HEK293T (cell line): ENCODE results near the gene XIRP1.

Source experiments
- CTCF ChIA-PET: fragments of 350-600 bp; formaldehyde crosslinking; extraction: SDS; loops from one replicate; lab custom pipeline; 2021; ENCODE audit warnings: antibody characterized with exemption, inconsistent platforms; lab: Yijun Ruan, JAX
- POLR2A ChIA-PET: fragments of 350-600 bp; formaldehyde crosslinking; extraction: SDS; loops from one replicate; lab custom pipeline; 2020; ENCODE audit warnings: antibody characterized with exemption, inconsistent platforms; lab: Yijun Ruan, JAX
- DNase-seq: peaks from one replicate; pipeline ENCODE4 v3.0.0; 2012; ENCODE audit warnings: mixed read lengths; ENCODE audit errors: extremely low spot score
- ARNT ChIP-seq: fragments of 450-650 bp; IDR thresholded peaks from 2 replicates; pipeline ENCODE4 v1.6.1; 2017; ENCODE audit warnings: mild to moderate bottlenecking
- BHLHE40 ChIP-seq: fragments of 450-650 bp; IDR thresholded peaks from 2 replicates; pipeline ENCODE4 v1.6.1; 2016; ENCODE audit warnings: mild to moderate bottlenecking, moderate library complexity, borderline replicate concordance
- CTBP1 ChIP-seq: fragments of 450-650 bp; IDR thresholded peaks from 2 replicates; pipeline ENCODE4 v1.6.1; 2016; ENCODE audit warnings: borderline replicate concordance
- ELF4 ChIP-seq: fragments of 450-650 bp; IDR thresholded peaks from 2 replicates; pipeline ENCODE4 v1.6.1; 2017; ENCODE audit warnings: antibody characterized with exemption
- FOXA1 ChIP-seq: fragments of 450-650 bp; IDR thresholded peaks from 2 replicates; pipeline ENCODE4 v1.6.1; 2016; ENCODE audit warnings: mild to moderate bottlenecking
- FOXK2 ChIP-seq: fragments of 450-650 bp; IDR thresholded peaks from 2 replicates; pipeline ENCODE4 v1.6.1; 2016; ENCODE audit warnings: mild to moderate bottlenecking
- FOXM1 ChIP-seq: fragments of 450-650 bp; IDR thresholded peaks from 2 replicates; pipeline ENCODE4 v1.6.1; 2017; ENCODE audit warnings: mild to moderate bottlenecking, borderline replicate concordance
- HDGF ChIP-seq: fragments of 450-650 bp; IDR thresholded peaks from 2 replicates; pipeline ENCODE4 v1.6.1; 2017; ENCODE audit warnings: antibody characterized with exemption, borderline replicate concordance
- L3MBTL2 ChIP-seq: fragments of 450-650 bp; conservative IDR thresholded peaks from 2 replicates; pipeline ENCODE4 v1.6.1; 2016; ENCODE audit warnings: mild to moderate bottlenecking
- LEF1 ChIP-seq: fragments of 450-650 bp; IDR thresholded peaks from 2 replicates; pipeline ENCODE4 v1.6.1; 2017; ENCODE audit warnings: mild to moderate bottlenecking, borderline replicate concordance
- NFRKB ChIP-seq: fragments of 450-650 bp; IDR thresholded peaks from 2 replicates; pipeline ENCODE4 v1.6.1; 2016; ENCODE audit warnings: mild to moderate bottlenecking, moderate library complexity
- SP1 ChIP-seq: fragments of 450-650 bp; IDR thresholded peaks from 2 replicates; pipeline ENCODE4 v1.6.1; 2017
- SUZ12 ChIP-seq: fragments of 450-650 bp; IDR thresholded peaks from 2 replicates; pipeline ENCODE4 v1.6.1; 2016; ENCODE audit warnings: mild to moderate bottlenecking
- TARDBP ChIP-seq: fragments of 450-650 bp; IDR thresholded peaks from 2 replicates; pipeline ENCODE4 v1.6.1; 2016
- ZNF384 ChIP-seq: fragments of 450-650 bp; IDR thresholded peaks from 2 replicates; pipeline ENCODE4 v1.6.1; 2016
- TF ChIP-seq, protein P1 (sequence below): fragments of 450-650 bp; IDR thresholded peaks from 2 replicates; pipeline ENCODE4 v1.6.1; 2016

XIRP1 gene

GRCh38 chr3:39196671-39197356 is 4.4 kb upstream of the XIRP1 start:
- TF ChIP-seq, protein P1, sequence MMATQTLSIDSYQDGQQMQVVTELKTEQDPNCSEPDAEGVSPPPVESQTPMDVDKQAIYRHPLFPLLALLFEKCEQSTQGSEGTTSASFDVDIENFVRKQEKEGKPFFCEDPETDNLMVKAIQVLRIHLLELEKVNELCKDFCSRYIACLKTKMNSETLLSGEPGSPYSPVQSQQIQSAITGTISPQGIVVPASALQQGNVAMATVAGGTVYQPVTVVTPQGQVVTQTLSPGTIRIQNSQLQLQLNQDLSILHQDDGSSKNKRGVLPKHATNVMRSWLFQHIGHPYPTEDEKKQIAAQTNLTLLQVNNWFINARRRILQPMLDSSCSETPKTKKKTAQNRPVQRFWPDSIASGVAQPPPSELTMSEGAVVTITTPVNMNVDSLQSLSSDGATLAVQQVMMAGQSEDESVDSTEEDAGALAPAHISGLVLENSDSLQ = no peak
- no peak for TF ChIP-seq CTBP1
- TF ChIP-seq L3MBTL2 = no peak
- TF ChIP-seq LEF1 = no peak
- TF ChIP-seq HDGF = no peak
- no peak for TF ChIP-seq FOXK2
- no peak for TF ChIP-seq SUZ12
- TF ChIP-seq SP1 = no peak
- TF ChIP-seq NFRKB = no peak
- TF ChIP-seq BHLHE40 = no peak
- no peak for TF ChIP-seq FOXA1
- TF ChIP-seq FOXM1 = no peak
- no peak for TF ChIP-seq ZNF384
- no peak for TF ChIP-seq ARNT
- TF ChIP-seq ELF4 = no peak
- no peak for TF ChIP-seq TARDBP
- CTCF ChIA-PET = interaction anchor here (0.6 to 2.2 kb wide), 4 partner anchors 70 to 95 kb away, joined by 3 to 11 read pairs (median 8); no protein-coding TSS in a partner anchor
- DNase-seq = no peak
- POLR2A ChIA-PET = interaction anchor here (1.1 kb wide), 1 partner anchor 19 kb away, joined by 4 read pairs; no protein-coding TSS in a partner anchor

DNA sequence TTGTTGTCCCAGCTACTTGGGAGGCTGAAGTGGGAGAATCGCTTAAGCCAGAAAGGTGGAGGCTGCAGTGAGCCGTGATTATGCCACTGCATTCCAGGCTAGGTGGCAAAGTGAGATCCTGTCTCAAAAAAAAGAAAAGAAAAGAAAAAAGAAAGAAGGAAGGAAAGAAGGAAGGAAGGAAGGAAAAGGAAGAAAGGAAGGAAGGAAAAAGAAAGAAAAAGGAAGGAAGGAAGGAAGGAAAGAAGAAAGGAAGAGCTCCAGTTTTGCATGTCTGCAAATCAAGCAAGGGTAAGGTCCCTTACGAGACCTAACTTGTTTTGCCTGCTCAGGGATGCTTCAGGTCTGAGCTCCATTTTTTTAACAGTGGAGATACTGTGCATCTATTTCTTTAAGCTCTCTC is 3.6 kb upstream of the XIRP1 start:
- POLR2A ChIA-PET = interaction anchor here (1.1 kb wide), 1 partner anchor 18 kb away, joined by 4 read pairs; no protein-coding TSS in a partner anchor
- CTCF ChIA-PET = interaction anchor here (1.5 to 2.2 kb wide), 3 partner anchors 69 to 96 kb away, joined by 3 to 11 read pairs (median 11); no protein-coding TSS in a partner anchor
- TF ChIP-seq SP1 = no peak
- TF ChIP-seq HDGF = no peak
- TF ChIP-seq FOXK2 = no peak
- no peak for TF ChIP-seq CTBP1
- TF ChIP-seq NFRKB = no peak
- no peak for TF ChIP-seq ELF4
- no peak for TF ChIP-seq TARDBP
- no peak for TF ChIP-seq ZNF384
- TF ChIP-seq FOXA1 = no peak
- no peak for TF ChIP-seq BHLHE40
- TF ChIP-seq SUZ12 = no peak
- no peak for TF ChIP-seq LEF1
- no peak for TF ChIP-seq L3MBTL2
- TF ChIP-seq, protein P1 = no peak
- no peak for TF ChIP-seq FOXM1
- TF ChIP-seq ARNT = no peak
- no peak for DNase-seq

DNA sequence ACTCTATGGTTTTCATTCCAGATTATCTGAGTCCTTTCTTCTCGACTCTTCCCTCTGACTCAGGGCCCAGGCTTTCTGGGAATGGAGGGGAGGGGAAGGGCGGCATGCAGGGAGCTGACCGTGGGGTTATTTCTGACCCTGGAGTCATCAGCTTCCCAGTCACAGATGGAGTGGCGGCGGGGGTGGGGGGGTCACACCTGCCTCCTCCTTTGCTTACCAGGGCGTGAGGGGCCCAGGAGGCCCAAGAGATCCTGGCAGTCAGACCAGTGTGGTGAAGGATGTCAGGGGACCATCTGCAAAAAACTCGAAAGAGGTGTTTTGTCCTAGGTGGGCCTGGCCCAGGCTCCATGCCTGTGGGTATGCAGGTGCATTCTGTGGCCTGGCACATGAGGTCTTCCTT is 996 bp upstream of the XIRP1 start:
- ChIA-PET CTCF (interaction anchor here (1.2 to 6.0 kb wide), 2 partner anchors 67 to 94 kb away, joined by 3 to 87 read pairs; no protein-coding TSS in a partner anchor), POLR2A (no interaction called here)
- TF ChIP-seq SUZ12 (no peak), HDGF (no peak), ELF4 (no peak), NFRKB (no peak), CTBP1 (no peak), FOXA1 (no peak), BHLHE40 (no peak), FOXM1 (no peak), ZNF384 (no peak), FOXK2 (no peak), ARNT (no peak), SP1 (no peak), L3MBTL2 (no peak), TARDBP (no peak), LEF1 (no peak)
- TF ChIP-seq, protein P1 = no peak
- DNase-seq = no peak

GRCh38 chr3:39191773-39192172 is 622 bp downstream of the XIRP1 start:
- ChIA-PET POLR2A (interaction anchor here (0.9 to 1.2 kb wide), 2 partner anchors 14 to 96 kb away, joined by 3 read pairs; no protein-coding TSS in a partner anchor), CTCF (interaction anchor here (0.8 to 6.0 kb wide), 4 partner anchors 16 to 100 kb away, joined by 4 to 87 read pairs (median 22); no protein-coding TSS in a partner anchor)
- no peak for TF ChIP-seq FOXA1
- no peak for TF ChIP-seq L3MBTL2
- no peak for TF ChIP-seq ELF4
- no peak for DNase-seq

GRCh38 chr3:39191111-39191510 is 1.3 kb downstream of the XIRP1 start:
- DNase-seq = no peak
- ChIA-PET POLR2A (interaction anchor here (0.9 to 1.2 kb wide), 2 partner anchors 13 to 97 kb away, joined by 3 read pairs; no protein-coding TSS in a partner anchor), CTCF (interaction anchor here (0.8 to 6.0 kb wide), 5 partner anchors 17 to 100 kb away, joined by 4 to 87 read pairs (median 5); no protein-coding TSS in a partner anchor)
- TF ChIP-seq CTBP1 (no peak), LEF1 (no peak), FOXM1 (no peak), FOXA1 (no peak), BHLHE40 (no peak), ELF4 (no peak), L3MBTL2 (no peak), TARDBP (no peak), NFRKB (no peak), SUZ12 (no peak), SP1 (no peak), ARNT (no peak), ZNF384 (no peak)
- TF ChIP-seq, protein P1 = no peak
